Right lobe of liver (tissue), 6 donors: ENCODE data around the gene TOR2A. TPM values are rescaled to one million over a fixed set of nuclear protein-coding genes. Genes with fewer than 3 reads are reported as not detected.

Source experiments
- ATAC-seq, 4 donors: fragments of 200-7000 bp; cut with Tn5 transposase; one replicate each; pipeline ENCODE4 v1.9.1; 2020; ENCODE audit warnings: mild to moderate bottlenecking in 4 of 4, moderate library complexity in 4 of 4
- DNase-seq, 3 donors: peaks; one replicate each; pipeline ENCODE4 v3.0.0-alpha.2; 2020
- H3K27ac ChIP-seq, 3 donors: fragments of 200-600 bp; one replicate each; pipeline ENCODE4 v1.8.0; 2022
- H3K27me3 ChIP-seq, 2 donors: fragments of 200-600 bp; one replicate each; pipeline ENCODE4 v1.8.0; 2022
- H3K36me3 ChIP-seq, 4 donors: fragments of 200-600 bp; sonication (generic) in 1 of 4; one replicate each; pipeline versions ENCODE4 v1.5.1 to v1.8.0; 2017 to 2022; ENCODE audit warnings: control low read depth in 1 of 4
- H3K4me1 ChIP-seq, 4 donors: fragments of 200-600 bp; sonication (generic) in 1 of 4; one replicate each; pipeline versions ENCODE4 v1.5.1 to v1.8.0; 2017 to 2022; ENCODE audit warnings: control low read depth in 1 of 4
- H3K4me3 ChIP-seq, 3 donors: fragments of 200-600 bp; one replicate each; pipeline ENCODE4 v1.8.0; 2022
- H3K9me3 ChIP-seq, 4 donors: fragments of 200-600 bp; sonication (generic) in 1 of 4; one replicate each; pipeline versions ENCODE4 v1.5.1 to v1.8.0; 2017 to 2022; ENCODE audit warnings: control low read depth in 1 of 4
- CTCF ChIP-seq, 4 donors: fragments of 200-600 bp in 3 of 4; fragments of 450-650 bp in 1 of 4; IDR thresholded peaks; one replicate each; pipeline versions ENCODE4 v1.5.1 to v1.8.0; 2016 to 2022; ENCODE audit warnings: antibody characterized with exemption in 4 of 4, mild to moderate bottlenecking in 2 of 4
- POLR2A ChIP-seq: fragments of 450-650 bp; IDR thresholded peaks from one replicate; pipeline ENCODE4 v1.6.1; 2017; ENCODE audit warnings: antibody characterized with exemption, mild to moderate bottlenecking
- WGBS: methylation state at CpG from one replicate; pipeline ENCODE4 v1.1.6; 2018; ENCODE audit warnings: low coverage, low lambda C conversion rate; ENCODE audit not compliant: insufficient coverage; ENCODE audit errors: missing lambda C conversion rate; 5-methylcytosine and 5-hydroxymethylcytosine counted together
- intact Hi-C, 2 donors: fragments of 100-400 bp; cut with DNase I; formaldehyde crosslinking; loops; one replicate each; pipeline versions ENCODE4 v1.11.2 to v1.14.1; 2022
- total RNA-seq, 6 experiments: library from RNA; depleted of rRNA in 2 of 6; stranded (reverse); fragments of >200 nt in 2 of 6; fragmentation: NEBNext Ultra II Directional in 3 of 6; extraction: Animal tissue kit (Norgen Biotek cat#: 25700) in 3 of 6; gene quantifications; one replicate each; pipeline versions ENCODE4 v1.1.0 to v1.2.4, GENCODE V29; 2016 to 2023
- donor health status: DM: no; HTN: yes; CAD: no.
- donor health status: DM: no; HTN: no; CAD: no.
- donor health status: DM: no; HTN: no; CAD: no.
- donor health status: DM: no; HTN: yes; CAD: no.
- donor health status: DM: no; HTN: yes; CAD: no.

The TOR2A gene
- total RNA-seq, 6 experiments from 2014 or later = 6.1 to 15.3 (median 7.7) TPM

- no peak overlapping the region for H3K27ac ChIP-seq
- H3K9me3 ChIP-seq = no peaks in the 10 kb centered on the region
- H3K4me1 ChIP-seq = no peaks in the 10 kb centered on the region
- no peak overlapping the region for H3K4me3 ChIP-seq
- DNase-seq (no peak), ATAC-seq (no peak)
- intact Hi-C loops = loop anchor here in 1 of 2 donors (10.0 kb wide), 1 partner anchor 251 kb away; no protein-coding TSS in a partner anchor
- WGBS = 100% methylated on average over 1 of the region's 3 CpGs
- TF ChIP-seq CTCF (IDR thresholded peaks at IDR 0.05) = no peak
- no peak for TF ChIP-seq POLR2A
- H3K27me3 ChIP-seq = no peaks in the 10 kb centered on the region
- H3K36me3 ChIP-seq = no peaks in the 10 kb centered on the region
These were observed 21.1 kb upstream of the TOR2A start for GRCh38 chr9:127756233-127756632.

GRCh38 chr9:127755061-127756060 lies 20.3 kb upstream of the TOR2A start:
- TF ChIP-seq CTCF (IDR thresholded peaks at IDR 0.05) = no peak
- no peak for TF ChIP-seq POLR2A
- ATAC-seq (peak in 1 of 4 donors; percentile 8), DNase-seq (peak in 1 of 3 donors; percentile 35)
- Histone ChIP-seq H3K4me3 (no peak overlapping the region), H3K27me3 (no peaks in the 10 kb centered on the region), H3K36me3 (no peaks in the 10 kb centered on the region), H3K4me1 (no peaks in the 10 kb centered on the region), H3K9me3 (no peaks in the 10 kb centered on the region), H3K27ac (no peak overlapping the region)
- WGBS = 37% methylated on average over 7 of the region's 61 CpGs
- intact Hi-C loops = loop anchor here in 1 of 2 donors (10.0 kb wide), 1 partner anchor 251 kb away; no protein-coding TSS in a partner anchor

- no peaks in the 10 kb centered on the region for H3K36me3 ChIP-seq
- WGBS = 46% methylated on average over 12 of the region's 86 CpGs
- no peak for TF ChIP-seq POLR2A
- TF ChIP-seq CTCF (IDR thresholded peaks at IDR 0.05) = no peak
- H3K4me1 ChIP-seq = no peaks in the 10 kb centered on the region
- no peaks in the 10 kb centered on the region for H3K27me3 ChIP-seq
- H3K4me3 ChIP-seq = no peak overlapping the region
- intact Hi-C loops = loop anchor here in 1 of 2 donors (10.0 kb wide), 1 partner anchor 250 kb away; no protein-coding TSS in a partner anchor
- no peaks in the 10 kb centered on the region for H3K9me3 ChIP-seq
- H3K27ac ChIP-seq = no peak overlapping the region
- no peak for DNase-seq
- peak in 3 of 4 donors; percentile 6 to 34 (median 21) for ATAC-seq
These were observed 19.3 kb upstream of the TOR2A start for GRCh38 chr9:127754099-127755060.

- TF ChIP-seq POLR2A = no peak
- no peak for TF ChIP-seq CTCF (IDR thresholded peaks at IDR 0.05)
- Histone ChIP-seq H3K4me3 (no peak overlapping the region), H3K9me3 (no peaks in the 10 kb centered on the region), H3K36me3 (no peaks in the 10 kb centered on the region), H3K4me1 (no peaks in the 10 kb centered on the region), H3K27me3 (no peaks in the 10 kb centered on the region), H3K27ac (no peak overlapping the region)
- 36% methylated on average over 5 of the region's 8 CpGs for WGBS
- intact Hi-C loops = loop anchor here in 1 of 2 donors (10.0 kb wide), 1 partner anchor 249 kb away; no protein-coding TSS in a partner anchor
- DNase-seq = no peak
- ATAC-seq = no peak
These were observed 18.5 kb upstream of the TOR2A start for GRCh38 chr9:127753622-127754021.
